GM18499 (cell line): ENCODE measurements around the gene ADCY7.
A peak's percentile ranks its signal among the peaks of the same experiment; 100 is the strongest.

Source experiments
- ATAC-seq: cut with Tn5 transposase; IDR thresholded peaks from one replicate; pipeline ENCODE4 v1.9.1; 2021; ENCODE audit warnings: moderate number of reproducible peaks; ENCODE audit not compliant: insufficient read depth, unreplicated experiment

Gene ADCY7

GRCh38 chr16:50278251-50278650 is 11.9 kb downstream of the ADCY7 start:
- no peak for ATAC-seq

- ATAC-seq: no peak
Measured at GRCh38 chr16:50279504-50279865, 13.1 kb downstream of the ADCY7 start.

- no peak for ATAC-seq
Measured at GRCh38 chr16:50280932-50281331, 14.6 kb downstream of the ADCY7 start.

- ATAC-seq: peak; percentile 2
Measured at GRCh38 chr16:50281391-50282009, 15.1 kb downstream of the ADCY7 start.

- ATAC-seq: peak; percentile 90
Measured at GRCh38 chr16:50282010-50282538, 15.7 kb downstream of the ADCY7 start.

- no peak for ATAC-seq
Measured at GRCh38 chr16:50282955-50283631, 16.7 kb downstream of the ADCY7 start.

GRCh38 chr16:50284131-50284911 is 18.0 kb downstream of the ADCY7 start:
- no peak for ATAC-seq

- ATAC-seq: no peak
Measured at GRCh38 chr16:50285406-50286003, 19.2 kb downstream of the ADCY7 start.

- no peak for ATAC-seq
Measured at GRCh38 chr16:50286681-50287080, 20.3 kb downstream of the ADCY7 start.

- no peak for ATAC-seq
Measured at GRCh38 chr16:50288026-50288425, 21.7 kb downstream of the ADCY7 start.

- no peak for ATAC-seq
Measured at GRCh38 chr16:50288920-50289319, 22.6 kb downstream of the ADCY7 start.

GRCh38 chr16:50289950-50290764 is 23.8 kb downstream of the ADCY7 start:
- ATAC-seq: no peak

- ATAC-seq: no peak
Measured at GRCh38 chr16:50290856-50291255, 24.5 kb downstream of the ADCY7 start.

GRCh38 chr16:50291719-50292565 is 25.6 kb downstream of the ADCY7 start:
- ATAC-seq: no peak

- ATAC-seq: no peak
Measured at GRCh38 chr16:50292566-50292948, 26.2 kb downstream of the ADCY7 start.

GRCh38 chr16:50293041-50293783 is 26.9 kb downstream of the ADCY7 start:
- no peak for ATAC-seq

- ATAC-seq: no peak
Measured at GRCh38 chr16:50293994-50294855, 27.9 kb downstream of the ADCY7 start.

GRCh38 chr16:50294955-50295354 is 28.6 kb downstream of the ADCY7 start:
- ATAC-seq: no peak
